T47D (cell line): ENCODE data around the gene TGFBR1.

Source experiments
- DNase-seq, 2 experiments: peaks; one replicate each; pipeline versions ENCODE4 v3.0.0 to v3.0.0-alpha.2; 2011 to 2012; ENCODE audit warnings: low read depth in 1 of 2, low spot score in 1 of 2
- JUND ChIP-seq: IDR thresholded peaks from 2 replicates; pipeline ENCODE4 v1.6.1; 2012; ENCODE audit warnings: low read depth
- in situ Hi-C: cut with HindIII; loops from 2 replicates; pipeline ENCODE4 v1.10.0; 2016; ENCODE audit warnings: low sequenced_read_pairs, low pct_unique_long_range_greater_than_20kb

The TGFBR1 gene

GRCh38 chr9:99069546-99069945 lies 35.4 kb upstream of the TGFBR1 start:
- TF ChIP-seq JUND, result no peak
- no peak for DNase-seq
- in situ Hi-C loops, result no loop called here

- in situ Hi-C loops, result no loop called here
- DNase-seq, result no peak
- TF ChIP-seq JUND, result no peak
Measured at GRCh38 chr9:99070681-99071080, 34.2 kb upstream of the TGFBR1 start.

- no peak for DNase-seq
- in situ Hi-C loops, result no loop called here
- TF ChIP-seq JUND, result no peak
Measured at GRCh38 chr9:99071313-99072039, 33.4 kb upstream of the TGFBR1 start.

- in situ Hi-C loops, result no loop called here
- TF ChIP-seq JUND, result no peak
Measured at GRCh38 chr9:99072040-99072394, 32.9 kb upstream of the TGFBR1 start.

GRCh38 chr9:99073347-99073746 lies 31.6 kb upstream of the TGFBR1 start:
- in situ Hi-C loops, result no loop called here
- no peak for DNase-seq
- TF ChIP-seq JUND, result no peak

More at GRCh38 chr9:99072040-99072394, 32.9 kb upstream of the TGFBR1 start:
- DNase-seq, result no peak

GRCh38 chr9:99073985-99074901 lies 30.7 kb upstream of the TGFBR1 start:
- in situ Hi-C loops, result no loop called here
- TF ChIP-seq JUND, result no peak

GRCh38 chr9:99074902-99075245 lies 30.0 kb upstream of the TGFBR1 start:
- no peak for TF ChIP-seq JUND
- in situ Hi-C loops, result no loop called here
- no peak for DNase-seq

More at GRCh38 chr9:99073985-99074901, 30.7 kb upstream of the TGFBR1 start:
- DNase-seq, result no peak

GRCh38 chr9:99075246-99075912 lies 29.5 kb upstream of the TGFBR1 start:
- DNase-seq, result no peak
- in situ Hi-C loops, result no loop called here
- TF ChIP-seq JUND, result no peak

GRCh38 chr9:99076030-99076429 lies 28.9 kb upstream of the TGFBR1 start:
- TF ChIP-seq JUND, result no peak
- no peak for DNase-seq
- in situ Hi-C loops, result no loop called here

- in situ Hi-C loops, result no loop called here
- no peak for TF ChIP-seq JUND
- DNase-seq, result no peak
Measured at GRCh38 chr9:99076483-99077171, 28.3 kb upstream of the TGFBR1 start.

GRCh38 chr9:99078717-99079116 lies 26.2 kb upstream of the TGFBR1 start:
- no peak for DNase-seq
- in situ Hi-C loops, result no loop called here
- no peak for TF ChIP-seq JUND

- TF ChIP-seq JUND, result no peak
- no peak for DNase-seq
- in situ Hi-C loops, result no loop called here
Measured at GRCh38 chr9:99079542-99079941, 25.4 kb upstream of the TGFBR1 start.

GRCh38 chr9:99083051-99083450 lies 21.9 kb upstream of the TGFBR1 start:
- in situ Hi-C loops, result no loop called here
- DNase-seq, result no peak
- no peak for TF ChIP-seq JUND
